Loucy (cell line): ENCODE data around the gene CD300A.

Source experiments
- H2AFZ ChIP-seq: fragments of 200-600 bp; sonication (generic); 2 replicates; pipeline ENCODE4 v1.6.0; 2016; ENCODE audit warnings: antibody characterized with exemption, mild to moderate bottlenecking, low read length, moderate library complexity
- H3F3A ChIP-seq: fragments of 200-600 bp; 2 replicates; pipeline ENCODE4 v1.6.0; 2016; ENCODE audit warnings: antibody characterized with exemption, low read depth, mild to moderate bottlenecking
- H3K27me3 ChIP-seq: fragments of 200-600 bp; sonication (generic); 2 replicates; pipeline ENCODE4 v1.6.1; 2014; ENCODE audit warnings: low read length, mild to moderate bottlenecking; ENCODE audit not compliant: insufficient read depth, poor library complexity, severe bottlenecking
- H3K36me3 ChIP-seq: fragments of 200-600 bp; sonication (generic); 2 replicates; pipeline ENCODE4 v1.6.1; 2016; ENCODE audit warnings: low read length; ENCODE audit not compliant: insufficient read depth
- H3K4me1 ChIP-seq: fragments of 200-600 bp; sonication (generic); 2 replicates; pipeline ENCODE4 v1.5.1; 2014; ENCODE audit warnings: low read length, mild to moderate bottlenecking; ENCODE audit not compliant: insufficient read depth, poor library complexity, severe bottlenecking
- H3K4me2 ChIP-seq: fragments of 200-600 bp; sonication (generic); 2 replicates; pipeline ENCODE4 v1.6.0; 2014; ENCODE audit warnings: antibody characterized with exemption, low read length, low read depth, mild to moderate bottlenecking; ENCODE audit not compliant: poor library complexity, severe bottlenecking
- H3K4me3 ChIP-seq: fragments of 200-600 bp; sonication (generic); 2 replicates; pipeline ENCODE4 v1.5.1; 2014; ENCODE audit warnings: low read length, mild to moderate bottlenecking, mixed read lengths; ENCODE audit not compliant: poor library complexity, severe bottlenecking
- H3K79me2 ChIP-seq: fragments of 200-600 bp; sonication (generic); 2 replicates; pipeline ENCODE4 v1.6.1; 2014; ENCODE audit warnings: low read length; ENCODE audit not compliant: insufficient read depth
- H3K9ac ChIP-seq: fragments of 200-600 bp; sonication (generic); 2 replicates; pipeline ENCODE4 v1.6.0; 2014; ENCODE audit warnings: mild to moderate bottlenecking, low read depth, low read length, moderate library complexity; ENCODE audit not compliant: poor library complexity, severe bottlenecking
- H3K9me2 ChIP-seq: fragments of 200-600 bp; sonication (generic); replicated peaks from 2 replicates; pipeline ENCODE4 v1.6.1; 2016; ENCODE audit warnings: low read depth, low read length, mixed read lengths
- H3K9me3 ChIP-seq: fragments of 200-600 bp; sonication (generic); 2 replicates; pipeline ENCODE4 v1.6.1; 2014; ENCODE audit warnings: mild to moderate bottlenecking, antibody characterized with exemption, low read length, low read depth; ENCODE audit not compliant: insufficient read depth
- H4K20me1 ChIP-seq: fragments of 200-600 bp; sonication (generic); 2 replicates; pipeline ENCODE4 v1.6.0; 2014; ENCODE audit warnings: antibody characterized with exemption, low read length, mild to moderate bottlenecking; ENCODE audit not compliant: insufficient read depth, poor library complexity, severe bottlenecking
- CTCF ChIP-seq: fragments of 200-600 bp; sonication (generic); conservative IDR thresholded peaks from 2 replicates; pipeline ENCODE4 v1.5.1; 2014; ENCODE audit warnings: mild to moderate bottlenecking, antibody characterized with exemption, low read length
- EZH2phosphoT487 ChIP-seq: fragments of 200-600 bp; IDR thresholded peaks from 2 replicates; pipeline ENCODE4 v1.6.1; 2018; ENCODE audit warnings: antibody characterized with exemption, mild to moderate bottlenecking, moderate library complexity, borderline replicate concordance

The CD300A gene

GRCh38 chr17:74473294-74473693 is 6.9 kb downstream of the CD300A start:
- Histone ChIP-seq H3F3A (no peaks in the 10 kb centered on the region), H2AFZ (no peak overlapping the region), H3K9me3 (0 out of 2 replicates have a peak, but pooled peaks cover 2% of the 10 kb centered on the region), H3K4me3 (no peak overlapping the region), H3K9me2 (no peaks in the 10 kb centered on the region), H3K36me3 (no peaks in the 10 kb centered on the region), H3K4me1 (peaks cover under 1% of the 10 kb centered on the region), H3K9ac (no peak overlapping the region), H4K20me1 (no peaks in the 10 kb centered on the region), H3K4me2 (no peak overlapping the region), H3K27me3 (peaks cover 26% of the 10 kb centered on the region), H3K79me2 (no peaks in the 10 kb centered on the region)
- TF ChIP-seq CTCF (no peak), EZH2phosphoT487 (no peak)

- Histone ChIP-seq H3K9me3 (0 out of 2 replicates have a peak, but pooled peaks cover 2% of the 10 kb centered on the region), H3K4me3 (no peak overlapping the region), H3K9ac (no peak overlapping the region), H3K79me2 (no peaks in the 10 kb centered on the region), H3K9me2 (no peaks in the 10 kb centered on the region), H3F3A (no peaks in the 10 kb centered on the region), H3K4me1 (peaks cover 6% of the 10 kb centered on the region), H3K27me3 (peaks cover 22% of the 10 kb centered on the region), H4K20me1 (no peaks in the 10 kb centered on the region), H3K4me2 (no peak overlapping the region), H2AFZ (no peak overlapping the region), H3K36me3 (no peaks in the 10 kb centered on the region)
- TF ChIP-seq CTCF (no peak), EZH2phosphoT487 (no peak)
Measured at GRCh38 chr17:74474043-74474792, 7.8 kb downstream of the CD300A start.

- 0 out of 2 replicates have a peak, but pooled peaks cover 2% of the 10 kb centered on the region for H3K9me3 ChIP-seq
- TF ChIP-seq CTCF (no peak), EZH2phosphoT487 (no peak)
- H3K4me2 ChIP-seq: no peak overlapping the region
- H3K4me1 ChIP-seq: peaks cover 6% of the 10 kb centered on the region
- H3K27me3 ChIP-seq: peaks cover 12% of the 10 kb centered on the region
- H2AFZ ChIP-seq: no peak overlapping the region
- no peaks in the 10 kb centered on the region for H3F3A ChIP-seq
- H3K79me2 ChIP-seq: no peaks in the 10 kb centered on the region
- no peaks in the 10 kb centered on the region for H4K20me1 ChIP-seq
- H3K9ac ChIP-seq: no peak overlapping the region
- no peak overlapping the region for H3K4me3 ChIP-seq
- no peaks in the 10 kb centered on the region for H3K36me3 ChIP-seq
- H3K9me2 ChIP-seq: no peaks in the 10 kb centered on the region
Measured at GRCh38 chr17:74475189-74475588, 8.8 kb downstream of the CD300A start.
